ENCODE data around the gene PAIP1.

DNA sequence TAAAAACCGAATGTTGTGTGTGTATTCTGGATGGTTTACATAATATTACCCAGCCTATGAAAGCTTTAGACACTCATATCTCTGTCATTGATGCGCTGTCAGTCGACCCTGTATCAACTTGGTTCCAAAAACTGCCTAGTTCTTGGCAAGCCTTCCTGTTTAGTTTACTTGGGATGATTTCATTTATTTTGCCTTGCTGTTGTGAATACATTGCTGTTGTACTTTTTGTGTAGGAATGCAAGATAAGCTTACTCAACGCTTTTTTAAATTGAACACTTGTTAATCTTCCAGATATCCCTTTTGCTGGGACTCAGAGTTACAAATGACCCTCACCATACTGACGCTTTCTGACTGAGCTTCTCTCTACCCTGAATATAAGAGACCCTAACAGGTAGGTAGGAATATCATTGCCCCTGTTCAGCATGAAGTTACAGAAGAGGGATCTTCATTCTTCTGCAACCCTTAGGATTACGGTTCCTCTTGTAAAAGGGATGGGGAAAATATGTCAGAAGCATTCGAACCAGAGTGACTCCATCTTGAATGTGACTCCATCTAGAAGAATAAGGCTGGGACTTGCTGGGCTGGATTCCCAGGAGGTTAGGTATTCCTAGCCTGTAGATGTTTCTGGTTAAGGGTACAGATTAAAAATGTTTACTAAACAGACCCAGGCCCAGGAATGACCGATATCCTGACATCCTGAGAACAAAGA is 13.7 kb upstream of the PAIP1 start:
- TF ChIP-seq, protein P1, sequence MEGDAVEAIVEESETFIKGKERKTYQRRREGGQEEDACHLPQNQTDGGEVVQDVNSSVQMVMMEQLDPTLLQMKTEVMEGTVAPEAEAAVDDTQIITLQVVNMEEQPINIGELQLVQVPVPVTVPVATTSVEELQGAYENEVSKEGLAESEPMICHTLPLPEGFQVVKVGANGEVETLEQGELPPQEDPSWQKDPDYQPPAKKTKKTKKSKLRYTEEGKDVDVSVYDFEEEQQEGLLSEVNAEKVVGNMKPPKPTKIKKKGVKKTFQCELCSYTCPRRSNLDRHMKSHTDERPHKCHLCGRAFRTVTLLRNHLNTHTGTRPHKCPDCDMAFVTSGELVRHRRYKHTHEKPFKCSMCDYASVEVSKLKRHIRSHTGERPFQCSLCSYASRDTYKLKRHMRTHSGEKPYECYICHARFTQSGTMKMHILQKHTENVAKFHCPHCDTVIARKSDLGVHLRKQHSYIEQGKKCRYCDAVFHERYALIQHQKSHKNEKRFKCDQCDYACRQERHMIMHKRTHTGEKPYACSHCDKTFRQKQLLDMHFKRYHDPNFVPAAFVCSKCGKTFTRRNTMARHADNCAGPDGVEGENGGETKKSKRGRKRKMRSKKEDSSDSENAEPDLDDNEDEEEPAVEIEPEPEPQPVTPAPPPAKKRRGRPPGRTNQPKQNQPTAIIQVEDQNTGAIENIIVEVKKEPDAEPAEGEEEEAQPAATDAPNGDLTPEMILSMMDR (IDR thresholded peaks at IDR 0.05; ENCODE audit: extremely low read depth in 1 of 2, insufficient read depth in 1 of 2, low read depth in 1 of 2, low read length in 2 of 2): no peak
- TF ChIP-seq POLR2A (IDR thresholded peaks at IDR 0.05; ENCODE audit: low read depth, low read length) (no peak), EZH2 (IDR thresholded peaks at IDR 0.05; ENCODE audit: borderline replicate concordance, low read depth, low read length, severe bottlenecking) (no peak), POLR2AphosphoS5 (IDR thresholded peaks at IDR 0.05; ENCODE audit: insufficient read depth, low read depth, low read length) (no peak), JUN (IDR thresholded peaks at IDR 0.05; ENCODE audit: borderline replicate concordance, insufficient read depth, insufficient read length, low read depth) (no peak), FOS (IDR thresholded peaks at IDR 0.05; ENCODE audit: borderline replicate concordance, insufficient read depth, low read length) (no peak)
- TF ChIP-seq, protein P2, sequence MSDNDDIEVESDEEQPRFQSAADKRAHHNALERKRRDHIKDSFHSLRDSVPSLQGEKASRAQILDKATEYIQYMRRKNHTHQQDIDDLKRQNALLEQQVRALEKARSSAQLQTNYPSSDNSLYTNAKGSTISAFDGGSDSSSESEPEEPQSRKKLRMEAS (IDR thresholded peaks at IDR 0.05; ENCODE audit: insufficient read depth, insufficient read length): no peak
